ENCODE data around the gene CD46.

GRCh38 chr1:207762622-207763021, 10.8 kb downstream of the CD46 start:
- TF ChIP-seq, protein P1, sequence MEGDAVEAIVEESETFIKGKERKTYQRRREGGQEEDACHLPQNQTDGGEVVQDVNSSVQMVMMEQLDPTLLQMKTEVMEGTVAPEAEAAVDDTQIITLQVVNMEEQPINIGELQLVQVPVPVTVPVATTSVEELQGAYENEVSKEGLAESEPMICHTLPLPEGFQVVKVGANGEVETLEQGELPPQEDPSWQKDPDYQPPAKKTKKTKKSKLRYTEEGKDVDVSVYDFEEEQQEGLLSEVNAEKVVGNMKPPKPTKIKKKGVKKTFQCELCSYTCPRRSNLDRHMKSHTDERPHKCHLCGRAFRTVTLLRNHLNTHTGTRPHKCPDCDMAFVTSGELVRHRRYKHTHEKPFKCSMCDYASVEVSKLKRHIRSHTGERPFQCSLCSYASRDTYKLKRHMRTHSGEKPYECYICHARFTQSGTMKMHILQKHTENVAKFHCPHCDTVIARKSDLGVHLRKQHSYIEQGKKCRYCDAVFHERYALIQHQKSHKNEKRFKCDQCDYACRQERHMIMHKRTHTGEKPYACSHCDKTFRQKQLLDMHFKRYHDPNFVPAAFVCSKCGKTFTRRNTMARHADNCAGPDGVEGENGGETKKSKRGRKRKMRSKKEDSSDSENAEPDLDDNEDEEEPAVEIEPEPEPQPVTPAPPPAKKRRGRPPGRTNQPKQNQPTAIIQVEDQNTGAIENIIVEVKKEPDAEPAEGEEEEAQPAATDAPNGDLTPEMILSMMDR (IDR thresholded peaks at IDR 0.05 in 8 of 11, conservative IDR thresholded peaks at IDR 0.05 in 3 of 11), result no peak
- no peak for TF ChIP-seq POLR2A (IDR thresholded peaks at IDR 0.05)
- peak in 1 of 3 donors; percentile 53 for TF ChIP-seq POLR2AphosphoS5 (IDR thresholded peaks at IDR 0.05)
